DND-41 (cell line): ENCODE data around the gene PTS.

Source experiments
- ATAC-seq: fragments of 200-7000 bp; cut with Tn5 transposase; 3 replicates; pipeline ENCODE4 v1.9.1; 2021; ENCODE audit warnings: low read depth; ENCODE audit not compliant: insufficient read depth
- DNase-seq: peaks from one replicate; pipeline ENCODE4 v3.0.0-alpha.2; 2020
- H2AFZ ChIP-seq: 2 replicates; pipeline ENCODE4 v1.6.0; 2012; ENCODE audit warnings: low read depth, low read length
- H3K27ac ChIP-seq: 2 replicates; pipeline ENCODE4 v1.5.1; 2012; ENCODE audit warnings: low read length, inconsistent platforms
- H3K27me3 ChIP-seq: fragments of 200-600 bp; sonication (generic); 2 replicates; pipeline ENCODE4 v1.6.0; 2012; ENCODE audit warnings: low read length, mild to moderate bottlenecking, inconsistent platforms; ENCODE audit not compliant: insufficient read depth, poor library complexity
- H3K36me3 ChIP-seq: 2 replicates; pipeline ENCODE4 v1.5.1; 2012; ENCODE audit warnings: low read length, inconsistent platforms; ENCODE audit not compliant: insufficient read depth
- H3K4me1 ChIP-seq: 2 replicates; pipeline ENCODE4 v1.5.1; 2012; ENCODE audit warnings: mild to moderate bottlenecking, low read length; ENCODE audit not compliant: insufficient read depth
- H3K4me2 ChIP-seq: 2 replicates; pipeline ENCODE4 v1.6.0; 2012; ENCODE audit warnings: mild to moderate bottlenecking, moderate library complexity, low read length, inconsistent platforms; ENCODE audit not compliant: insufficient read depth
- H3K4me3 ChIP-seq, 2 experiments: fragments of 200-600 bp in 1 of 2; shearing (Covaris generic) in 1 of 2; 2 replicates each; pipeline ENCODE4 v1.5.1; 2012 to 2016; ENCODE audit warnings: inconsistent platforms in 2 of 2, low read length in 2 of 2, mild to moderate bottlenecking in 2 of 2, low read depth in 1 of 2, moderate library complexity in 1 of 2
- H3K79me2 ChIP-seq: 2 replicates; pipeline ENCODE4 v1.6.0; 2012; ENCODE audit warnings: low read length, inconsistent platforms; ENCODE audit not compliant: insufficient read depth
- H3K9ac ChIP-seq: 2 replicates; pipeline ENCODE4 v1.6.0; 2012; ENCODE audit warnings: low read depth, mild to moderate bottlenecking, inconsistent platforms, low read length, moderate library complexity
- H3K9me3 ChIP-seq: 2 replicates; pipeline ENCODE4 v1.5.1; 2012; ENCODE audit warnings: low read length, moderate library complexity, mild to moderate bottlenecking, inconsistent platforms; ENCODE audit not compliant: insufficient read depth, severe bottlenecking
- H4K20me1 ChIP-seq: 2 replicates; pipeline ENCODE4 v1.6.0; 2012; ENCODE audit warnings: low read length; ENCODE audit not compliant: insufficient read depth
- CTCF ChIP-seq: IDR thresholded peaks from 2 replicates; pipeline ENCODE4 v1.5.1; 2012; ENCODE audit warnings: borderline replicate concordance, low read length, moderate library complexity, mild to moderate bottlenecking; ENCODE audit not compliant: poor library complexity, severe bottlenecking; ENCODE audit errors: extremely low read depth
- EZH2 ChIP-seq: IDR thresholded peaks from 3 replicates; pipeline ENCODE4 v1.6.1; 2012; ENCODE audit warnings: borderline replicate concordance, low read depth, mild to moderate bottlenecking, moderate library complexity, low read length, inconsistent platforms; ENCODE audit not compliant: severe bottlenecking

Gene PTS

GRCh38 chr11:112281726-112282125, 55.5 kb downstream of the PTS start:
- Histone ChIP-seq H3K4me3 (no peak overlapping the region), H3K4me2 (no peak overlapping the region), H3K79me2 (no peaks in the 10 kb centered on the region), H3K27ac (no peak overlapping the region), H3K9me3 (no peaks in the 10 kb centered on the region), H3K4me1 (peaks cover 10% of the 10 kb centered on the region), H3K9ac (no peak overlapping the region), H3K27me3 (no peaks in the 10 kb centered on the region), H4K20me1 (no peaks in the 10 kb centered on the region), H3K36me3 (no peaks in the 10 kb centered on the region), H2AFZ (no peak overlapping the region)
- TF ChIP-seq EZH2: no peak
- no peak for TF ChIP-seq CTCF
- no peak for ATAC-seq
- no peak for DNase-seq
